Esophagus squamous epithelium (tissue), 5 donors: ENCODE measurements around the gene PRDM2. TPM values are rescaled to one million over a fixed set of nuclear protein-coding genes. Genes with fewer than 3 reads are reported as not detected.

Source experiments
- DNase-seq: peaks from one replicate; lab custom pipeline; 2025; lab: John Stamatoyannopoulos, UW
- H3K27ac ChIP-seq, 4 donors: fragments of 200-600 bp; sonication (generic); one replicate each; pipeline ENCODE4 v1.5.1; 2016 to 2019; ENCODE audit warnings: mild to moderate bottlenecking in 1 of 4
- H3K27me3 ChIP-seq, 4 donors: fragments of 200-600 bp; sonication (generic); 1 replicate in 3 of 4; 2 replicates in 1 of 4; pipeline versions ENCODE4 v1.5.1 to v1.6.0; 2017 to 2021; ENCODE audit warnings: antibody characterized with exemption in 1 of 4
- H3K36me3 ChIP-seq, 3 donors: fragments of 200-600 bp; sonication (generic); one replicate each; pipeline ENCODE4 v1.5.1; 2016 to 2019
- H3K4me1 ChIP-seq, 3 donors: fragments of 200-600 bp; sonication (generic); one replicate each; pipeline ENCODE4 v1.5.1; 2017 to 2019
- H3K4me3 ChIP-seq, 4 donors: fragments of 200-600 bp; sonication (generic); 1 replicate in 3 of 4; 2 replicates in 1 of 4; pipeline ENCODE4 v1.5.1; 2016 to 2019; ENCODE audit warnings: mild to moderate bottlenecking in 2 of 4, moderate library complexity in 1 of 4
- H3K9me3 ChIP-seq, 3 donors: fragments of 200-600 bp; sonication (generic); one replicate each; pipeline ENCODE4 v1.5.1; 2016 to 2019
- POLR2A ChIP-seq, 4 donors: fragments of 450-650 bp; IDR thresholded peaks; one replicate each; pipeline ENCODE4 v1.6.1; 2017; ENCODE audit warnings: antibody characterized with exemption in 4 of 4, mild to moderate bottlenecking in 4 of 4, moderate library complexity in 3 of 4
- WGBS, 2 donors: methylation state at CpG; one replicate each; pipeline ENCODE4 v1.1.5; 2018; 5-methylcytosine and 5-hydroxymethylcytosine counted together
- intact Hi-C: fragments of 100-400 bp; cut with DNase I; formaldehyde crosslinking; loops from one replicate; pipeline ENCODE4 v1.15.0; 2022
- total RNA-seq, 4 donors: library from RNA; depleted of rRNA; stranded (reverse); fragments of >200 nt; gene quantifications; one replicate each; pipeline ENCODE4 v1.1.0, GENCODE V29; 2016
- TF ChIP-seq, protein P1 (sequence below), 6 experiments: fragments of 450-650 bp in 4 of 6; fragments of 200-600 bp in 2 of 6; sonication (generic) in 2 of 6; IDR thresholded peaks; one replicate each; pipeline ENCODE4 v1.5.1; 2016 to 2019; ENCODE audit warnings: antibody characterized with exemption in 6 of 6, mild to moderate bottlenecking in 4 of 6, moderate library complexity in 4 of 6
- donor health status: DM: yes; HTN: yes; CAD: no.

PRDM2 gene
- total RNA-seq, 4 donors from 2014 or later = 19.2 to 37.4 (median 26.2) TPM

DNA sequence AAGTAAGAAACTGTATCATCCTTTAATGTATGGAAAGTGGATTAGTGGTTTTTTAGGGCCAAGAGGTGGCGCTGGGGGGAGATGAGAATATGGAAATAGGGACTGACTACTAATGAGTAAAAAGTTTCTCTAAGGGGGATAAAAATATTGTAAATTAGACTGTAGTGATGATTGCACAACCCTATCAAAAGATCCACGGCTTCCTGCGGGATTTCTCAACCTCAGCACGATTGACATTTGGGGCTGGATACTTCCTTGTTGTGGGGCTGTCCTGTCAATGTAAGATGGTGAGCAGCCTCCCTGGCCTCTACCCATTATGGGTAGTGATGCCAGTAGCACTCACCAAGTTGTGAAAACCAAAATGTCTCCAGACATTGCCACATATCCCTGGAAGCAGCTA, 36.0 kb upstream of the PRDM2 start:
- DNase-seq = no peak
- Histone ChIP-seq H3K4me3 (no peak overlapping the region), H3K27ac (peak overlapping the region; percentile 59 to 72 (median 64)), H3K27me3 (no peaks in the 10 kb centered on the region), H3K36me3 (no peaks in the 10 kb centered on the region), H3K9me3 (no peaks in the 10 kb centered on the region), H3K4me1 (peaks cover 4 to 55% (median 28%) of the 10 kb centered on the region in 3 donors)
- TF ChIP-seq POLR2A (IDR thresholded peaks at IDR 0.05) = no peak
- TF ChIP-seq, protein P1, sequence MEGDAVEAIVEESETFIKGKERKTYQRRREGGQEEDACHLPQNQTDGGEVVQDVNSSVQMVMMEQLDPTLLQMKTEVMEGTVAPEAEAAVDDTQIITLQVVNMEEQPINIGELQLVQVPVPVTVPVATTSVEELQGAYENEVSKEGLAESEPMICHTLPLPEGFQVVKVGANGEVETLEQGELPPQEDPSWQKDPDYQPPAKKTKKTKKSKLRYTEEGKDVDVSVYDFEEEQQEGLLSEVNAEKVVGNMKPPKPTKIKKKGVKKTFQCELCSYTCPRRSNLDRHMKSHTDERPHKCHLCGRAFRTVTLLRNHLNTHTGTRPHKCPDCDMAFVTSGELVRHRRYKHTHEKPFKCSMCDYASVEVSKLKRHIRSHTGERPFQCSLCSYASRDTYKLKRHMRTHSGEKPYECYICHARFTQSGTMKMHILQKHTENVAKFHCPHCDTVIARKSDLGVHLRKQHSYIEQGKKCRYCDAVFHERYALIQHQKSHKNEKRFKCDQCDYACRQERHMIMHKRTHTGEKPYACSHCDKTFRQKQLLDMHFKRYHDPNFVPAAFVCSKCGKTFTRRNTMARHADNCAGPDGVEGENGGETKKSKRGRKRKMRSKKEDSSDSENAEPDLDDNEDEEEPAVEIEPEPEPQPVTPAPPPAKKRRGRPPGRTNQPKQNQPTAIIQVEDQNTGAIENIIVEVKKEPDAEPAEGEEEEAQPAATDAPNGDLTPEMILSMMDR (IDR thresholded peaks at IDR 0.05) = no peak
- intact Hi-C loops = loop anchor here (10.0 kb wide), 1 partner anchor 141 kb away; no protein-coding TSS in a partner anchor
- 45 to 52% methylated on average over 4 of the region's 4 CpGs for WGBS, 2 donors

DNA sequence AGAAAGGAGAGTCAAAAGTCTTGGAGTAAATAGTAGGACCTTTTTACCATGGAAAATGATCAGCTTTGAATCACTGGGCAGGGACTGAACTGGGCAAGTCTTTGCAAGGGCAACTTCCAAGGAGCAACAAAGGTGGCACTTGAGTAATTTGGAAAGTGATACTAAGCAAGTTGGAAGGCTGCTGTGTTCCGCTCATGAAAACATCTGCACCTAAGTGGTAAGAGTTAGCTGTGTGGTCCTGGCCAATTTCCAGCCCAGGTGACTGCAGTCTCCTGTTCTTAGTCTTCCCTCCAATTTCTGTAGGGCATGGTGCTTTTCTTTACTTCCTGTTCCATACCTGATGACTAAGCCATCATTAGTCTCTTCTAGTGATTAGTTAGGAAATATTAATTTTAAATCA, 35.5 kb upstream of the PRDM2 start:
- WGBS, 2 donors = 33 to 46% methylated on average over 1 of the region's 1 CpG
- H3K9me3 ChIP-seq = no peaks in the 10 kb centered on the region
- intact Hi-C loops = loop anchor here (10.0 kb wide), 1 partner anchor 140 kb away; no protein-coding TSS in a partner anchor
- DNase-seq = no peak
- no peaks in the 10 kb centered on the region for H3K36me3 ChIP-seq
- peaks cover 4 to 55% (median 28%) of the 10 kb centered on the region in 3 donors for H3K4me1 ChIP-seq
- TF ChIP-seq POLR2A (IDR thresholded peaks at IDR 0.05) = no peak
- TF ChIP-seq, protein P1 (IDR thresholded peaks at IDR 0.05) = no peak
- peak overlapping the region; percentile 59 to 72 (median 64) for H3K27ac ChIP-seq
- no peaks in the 10 kb centered on the region for H3K27me3 ChIP-seq
- H3K4me3 ChIP-seq = no peak overlapping the region

DNA sequence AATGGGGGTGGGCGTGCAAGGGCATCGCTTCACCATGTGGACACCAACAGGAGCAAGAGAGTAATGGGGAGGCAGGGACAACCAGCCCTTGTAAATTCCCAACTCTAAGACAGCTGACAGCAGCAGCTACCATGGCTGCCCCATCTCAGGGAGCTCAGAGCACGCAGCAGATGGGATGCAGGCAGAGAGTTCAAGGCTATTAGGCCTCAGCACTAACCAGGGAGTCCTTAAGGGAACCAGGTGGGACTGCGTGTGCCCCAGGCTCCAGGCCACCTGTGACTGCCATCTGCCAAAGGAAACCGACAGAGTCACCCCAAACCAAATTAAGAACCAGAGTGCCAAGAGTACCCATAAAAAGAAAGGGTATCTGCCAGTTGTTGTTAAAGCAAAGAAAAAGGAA, 33.7 kb upstream of the PRDM2 start:
- Histone ChIP-seq H3K9me3 (no peaks in the 10 kb centered on the region), H3K27ac (no peak overlapping the region), H3K4me1 (peaks cover 4 to 51% (median 28%) of the 10 kb centered on the region in 3 donors), H3K36me3 (no peaks in the 10 kb centered on the region), H3K27me3 (no peaks in the 10 kb centered on the region), H3K4me3 (no peak overlapping the region)
- DNase-seq = no peak
- WGBS, 2 donors = 80 to 89% methylated on average over 2 to 5 of the region's 5 CpGs
- TF ChIP-seq, protein P1 (IDR thresholded peaks at IDR 0.05) = no peak
- TF ChIP-seq POLR2A (IDR thresholded peaks at IDR 0.05) = no peak
- intact Hi-C loops = loop anchor here (2.0 to 10.0 kb wide), 2 partner anchors 138 to 294 kb away; no protein-coding TSS in a partner anchor

DNA sequence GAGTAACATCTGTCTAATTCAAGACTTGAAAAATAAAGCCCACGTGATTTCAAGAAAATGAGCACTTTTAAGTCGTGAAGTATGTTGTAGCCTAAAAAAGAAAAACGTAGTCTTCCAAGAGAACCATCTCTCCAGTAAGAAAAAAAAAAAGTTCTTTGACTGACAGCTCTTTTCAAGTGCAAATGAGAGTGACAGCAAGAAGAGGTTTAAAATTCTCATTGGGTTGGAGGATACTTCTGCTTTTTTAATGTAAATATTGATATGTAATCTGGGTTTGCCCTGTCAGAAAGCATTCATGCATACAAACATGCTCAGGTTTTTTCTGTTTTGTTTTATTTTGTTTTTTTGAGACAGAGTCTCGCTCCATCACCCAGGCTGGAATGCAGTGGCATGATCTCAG, 32.3 kb upstream of the PRDM2 start:
- Histone ChIP-seq H3K4me1 (peaks cover 4 to 37% (median 15%) of the 10 kb centered on the region in 3 donors), H3K36me3 (no peaks in the 10 kb centered on the region), H3K27ac (no peak overlapping the region), H3K9me3 (no peaks in the 10 kb centered on the region), H3K27me3 (no peaks in the 10 kb centered on the region), H3K4me3 (no peak overlapping the region)
- DNase-seq = no peak
- no peak for TF ChIP-seq POLR2A (IDR thresholded peaks at IDR 0.05)
- TF ChIP-seq, protein P1 (IDR thresholded peaks at IDR 0.05) = no peak
- intact Hi-C loops = loop anchor here (2.0 to 10.0 kb wide), 2 partner anchors 137 to 293 kb away; no protein-coding TSS in a partner anchor
- 77 to 87% methylated on average over 4 of the region's 4 CpGs for WGBS, 2 donors

DNA sequence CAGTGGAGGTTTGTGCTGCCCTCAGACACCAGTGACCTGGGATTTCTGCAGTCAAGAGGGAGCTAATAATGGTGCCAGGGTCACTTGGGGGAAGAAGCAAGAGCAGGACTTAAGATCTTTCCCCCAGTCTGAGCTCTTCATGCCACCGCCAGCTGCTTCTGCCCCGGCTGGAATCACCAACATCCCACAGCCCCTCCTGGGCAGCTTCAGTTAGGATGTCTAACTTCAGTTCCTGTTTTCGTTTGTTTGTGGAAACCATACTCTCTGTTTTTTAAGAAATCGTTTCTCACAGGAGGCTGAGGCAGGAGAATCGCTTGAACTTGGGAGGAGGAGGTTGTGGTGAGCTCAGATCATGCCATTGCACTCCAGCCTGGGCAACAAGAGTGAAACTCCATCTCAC, 25.6 kb upstream of the PRDM2 start:
- Histone ChIP-seq H3K4me1 (no peaks in the 10 kb centered on the region), H3K4me3 (no peak overlapping the region), H3K36me3 (no peaks in the 10 kb centered on the region), H3K27me3 (peaks cover 0 to 6% (median 0%) of the 10 kb centered on the region in 4 donors), H3K9me3 (no peaks in the 10 kb centered on the region), H3K27ac (no peak overlapping the region)
- WGBS, 2 donors = 36 to 41% methylated on average over 5 of the region's 5 CpGs
- intact Hi-C loops = no loop called here
- DNase-seq = no peak
- TF ChIP-seq, protein P1 (IDR thresholded peaks at IDR 0.05) = no peak
- no peak for TF ChIP-seq POLR2A (IDR thresholded peaks at IDR 0.05)
